PFSK-1 (cell line): ENCODE results near the gene RASGRF2.

Source experiments
- POLR2AphosphoS5 ChIP-seq: IDR thresholded peaks from 2 replicates; pipeline ENCODE4 v1.6.1; 2012; ENCODE audit warnings: low read depth, mild to moderate bottlenecking, control low read depth, low read length, moderate library complexity
- SIN3A ChIP-seq: IDR thresholded peaks from 2 replicates; pipeline ENCODE4 v1.6.1; 2012; ENCODE audit warnings: mild to moderate bottlenecking, low read length, moderate library complexity, borderline replicate concordance; ENCODE audit not compliant: insufficient read depth
- TAF1 ChIP-seq: IDR thresholded peaks from 2 replicates; pipeline ENCODE4 v1.6.1; 2012; ENCODE audit warnings: low read length, control low read depth, borderline replicate concordance; ENCODE audit not compliant: insufficient read depth

DNA sequence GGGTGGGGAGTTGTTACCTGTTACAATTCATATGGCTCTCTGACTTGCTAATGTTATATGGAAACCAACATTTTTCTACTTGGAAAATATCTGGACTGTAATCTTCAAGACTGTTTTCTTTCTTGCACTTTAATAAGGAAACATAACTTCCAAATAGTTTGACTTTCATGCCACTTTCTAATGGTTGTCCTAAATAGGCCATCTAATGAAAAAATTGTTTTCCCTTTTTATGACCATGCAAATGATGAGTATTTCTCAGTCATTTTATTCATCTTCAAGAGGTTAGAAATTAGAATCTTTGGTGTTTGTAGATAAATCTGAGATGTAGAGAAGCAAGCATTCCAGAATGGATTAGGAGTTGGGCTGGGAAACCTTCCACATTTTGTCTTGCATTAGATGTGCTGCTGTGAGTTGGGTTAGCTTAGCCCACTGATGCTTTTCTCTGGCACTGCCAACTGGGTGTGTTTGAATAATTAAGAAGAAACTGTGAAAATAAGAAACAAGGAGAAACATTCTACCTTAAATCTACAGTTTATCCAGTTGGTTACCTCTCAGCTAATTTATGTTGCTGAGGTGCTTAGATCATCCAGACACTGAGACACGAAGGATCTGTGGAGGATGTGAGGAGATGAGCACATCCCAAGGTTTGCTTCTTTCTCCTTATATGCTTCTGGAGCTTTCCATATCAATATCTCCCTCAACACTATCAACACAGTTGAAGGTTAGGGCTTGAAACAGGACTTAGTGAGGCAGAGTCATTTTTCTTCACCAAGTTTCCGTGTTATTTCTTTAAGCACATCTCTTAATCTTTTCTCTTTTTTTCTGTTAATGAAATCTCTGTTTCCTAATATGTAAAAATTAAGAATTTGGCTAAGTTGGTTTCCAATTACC lies 2.7 kb downstream of the RASGRF2 start:
- no peak for TF ChIP-seq SIN3A
- no peak for TF ChIP-seq TAF1
- TF ChIP-seq POLR2AphosphoS5, result no peak
